GM12892 (cell line): ENCODE results near the gene NISCH.

Source experiments
- POLR2AphosphoS5 ChIP-seq: IDR thresholded peaks from 2 replicates; pipeline ENCODE4 v1.6.1; 2011; ENCODE audit warnings: low read depth, low read length, control low read depth
- TAF1 ChIP-seq: IDR thresholded peaks from 2 replicates; pipeline ENCODE4 v1.6.1; 2011; ENCODE audit warnings: low read depth, mild to moderate bottlenecking, control low read depth, low read length, borderline replicate concordance

GRCh38 chr3:52519445-52520140, 64.2 kb downstream of the NISCH start:
- TF ChIP-seq POLR2AphosphoS5 (no peak), TAF1 (no peak)
